Activated CD8-positive, alpha-beta T cell treated with anti-CD3 and anti-CD28 coated beads, Interleukin-2, amount 10 ng/mL, durations not matched to agents 7 days and 5 days (primary cell): Measurements from ENCODE around the gene MFSD11. TPM values are rescaled to one million over a fixed set of nuclear protein-coding genes. Genes with fewer than 3 reads are reported as not detected.
A peak's percentile ranks its signal among the peaks of the same experiment; 100 is the strongest.
"Not testable (repeated sequence)": the region's sequence is repeated elsewhere in the genome, so short reads cannot be mapped to it uniquely, and the experiment has no call there.

Experiments used
- ATAC-seq: fragments of 150-1000 bp; cut with Tn5 transposase; one replicate; pipeline ENCODE4 v1.10.0; 2021; ENCODE audit warnings: moderate library complexity
- CTCF ChIA-PET: fragments of 350-600 bp; sonication (Branson Sonifier 250); formaldehyde crosslinking; loops from one replicate; lab custom pipeline; 2021; ENCODE audit warnings: antibody characterized with exemption; lab: Charles Lee
- POLR2A ChIA-PET: fragments of 350-600 bp; sonication (Branson Sonifier 250); formaldehyde crosslinking; loops from one replicate; lab custom pipeline; 2021; ENCODE audit warnings: antibody characterized with exemption; lab: Charles Lee
- DNase-seq: peaks from one replicate; pipeline ENCODE4 v3.0.0-alpha.2; 2020
- H3K27ac Mint-ChIP-seq: one replicate; pipeline ENCODE4 v1.8.0; 2021; ENCODE audit warnings: mild to moderate bottlenecking, mixed read lengths
- H3K27me3 Mint-ChIP-seq: one replicate; pipeline ENCODE4 v1.8.0; 2021; ENCODE audit warnings: low read depth, mixed read lengths
- H3K36me3 Mint-ChIP-seq: one replicate; pipeline ENCODE4 v1.8.0; 2021; ENCODE audit warnings: low read depth, mixed read lengths
- H3K4me1 Mint-ChIP-seq: one replicate; pipeline ENCODE4 v1.8.0; 2021; ENCODE audit warnings: low read depth, mixed read lengths
- H3K4me3 Mint-ChIP-seq: one replicate; pipeline ENCODE4 v1.8.0; 2021; ENCODE audit warnings: mild to moderate bottlenecking, mixed read lengths
- H3K9me3 Mint-ChIP-seq: one replicate; pipeline ENCODE4 v1.8.0; 2022; ENCODE audit warnings: mixed read lengths; ENCODE audit not compliant: insufficient read depth
- total RNA-seq, 2 experiments: library from RNA; stranded (reverse); gene quantifications; one replicate each; pipeline ENCODE4 v1.2.3, GENCODE V29; 2021

The MFSD11 gene
- total RNA-seq, 2 experiments from 2014 or later, result 22.1 to 22.8 TPM

DNA sequence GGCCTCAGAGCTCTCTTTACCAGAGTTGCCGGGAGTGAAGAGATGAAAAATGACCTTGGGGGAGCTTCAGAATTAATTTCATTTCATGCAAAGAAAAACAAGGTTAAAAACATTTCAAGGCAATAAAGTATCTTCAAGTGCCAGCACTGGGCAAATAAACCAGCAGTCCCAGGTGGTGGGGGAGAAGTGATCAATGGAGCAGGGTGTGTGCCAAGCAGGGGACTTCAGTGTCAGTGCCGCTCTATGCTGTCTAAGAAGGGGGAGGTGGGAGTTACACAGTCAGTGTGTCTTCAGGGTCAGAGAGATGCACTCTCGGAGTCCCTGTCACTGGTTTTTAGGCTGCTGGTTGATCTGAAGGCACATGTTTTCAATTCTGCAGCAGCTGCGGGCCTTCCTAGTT is 73.0 kb downstream of the MFSD11 start:
- DNase-seq (no peak), ATAC-seq (no peak)
- ChIA-PET POLR2A (no interaction called here), CTCF (interaction anchor here (1.1 kb wide), 1 partner anchor 57 kb away, joined by 3 read pairs; no protein-coding TSS in a partner anchor)
- H3K4me3 Mint-ChIP-seq, result no peak overlapping the region
- H3K36me3 Mint-ChIP-seq, result no peaks in the 10 kb centered on the region
- no peaks in the 10 kb centered on the region for H3K27me3 Mint-ChIP-seq
- no peaks in the 10 kb centered on the region for H3K4me1 Mint-ChIP-seq
- H3K27ac Mint-ChIP-seq, result no peak overlapping the region
- no peaks in the 10 kb centered on the region for H3K9me3 Mint-ChIP-seq

DNA sequence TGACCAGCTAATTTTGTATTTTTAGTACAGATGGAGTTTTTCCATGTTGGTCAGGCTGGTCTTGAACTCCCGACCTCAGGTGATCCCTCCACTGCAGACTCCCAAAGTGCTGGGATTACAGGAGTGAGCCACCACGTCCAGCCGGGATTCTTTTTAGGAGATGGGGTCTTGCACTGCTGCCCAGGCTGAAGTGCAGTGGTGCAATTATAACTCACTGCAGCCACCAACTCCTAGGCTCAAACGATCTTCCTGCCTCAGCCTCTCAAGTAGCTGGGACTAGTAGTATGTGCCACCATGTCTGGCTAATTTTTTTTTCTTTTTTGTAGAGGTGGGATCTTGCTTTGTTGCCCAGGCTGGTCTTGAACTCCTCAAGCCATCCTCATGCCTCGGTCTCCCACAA is 73.9 kb downstream of the MFSD11 start:
- H3K36me3 Mint-ChIP-seq, result no peaks in the 10 kb centered on the region
- no peak overlapping the region for H3K4me3 Mint-ChIP-seq
- peaks cover 6% of the 10 kb centered on the region for H3K4me1 Mint-ChIP-seq
- ChIA-PET POLR2A (no interaction called here), CTCF (interaction anchor here (0.7 kb wide), 1 partner anchor 32 kb away, joined by 3 read pairs; no protein-coding TSS in a partner anchor)
- DNase-seq (no peak), ATAC-seq (no peak)
- H3K9me3 Mint-ChIP-seq, result no peaks in the 10 kb centered on the region
- H3K27me3 Mint-ChIP-seq, result no peaks in the 10 kb centered on the region
- no peak overlapping the region for H3K27ac Mint-ChIP-seq

DNA sequence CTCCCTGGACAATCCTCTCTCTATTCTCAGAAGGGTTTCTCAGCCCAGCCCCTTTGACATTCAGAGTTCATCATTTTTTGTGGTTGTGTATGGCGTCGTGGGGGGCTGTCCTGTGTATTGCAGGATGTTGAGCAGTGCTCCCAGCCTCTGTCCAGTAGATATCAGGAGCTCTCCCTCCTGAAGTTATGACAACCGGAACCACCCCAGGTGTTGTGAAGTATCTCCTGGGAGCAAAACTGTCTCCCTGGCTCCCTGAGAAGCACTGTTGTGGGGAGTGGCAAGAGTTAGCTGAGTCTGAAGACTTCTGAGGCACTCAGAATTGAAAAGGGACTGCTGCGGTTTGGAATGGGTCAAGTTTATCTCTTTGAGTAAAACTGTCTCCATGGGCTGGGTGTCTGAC is 74.3 kb downstream of the MFSD11 start:
- ATAC-seq (no peak), DNase-seq (no peak)
- H3K4me3 Mint-ChIP-seq, result no peak overlapping the region
- H3K27ac Mint-ChIP-seq, result no peak overlapping the region
- POLR2A ChIA-PET, result no interaction called here
- CTCF ChIA-PET, result interaction anchor here (0.7 kb wide), 1 partner anchor 32 kb away, joined by 3 read pairs; no protein-coding TSS in a partner anchor
- H3K27me3 Mint-ChIP-seq, result no peaks in the 10 kb centered on the region
- H3K36me3 Mint-ChIP-seq, result no peaks in the 10 kb centered on the region
- no peaks in the 10 kb centered on the region for H3K9me3 Mint-ChIP-seq
- peaks cover 7% of the 10 kb centered on the region for H3K4me1 Mint-ChIP-seq

DNA sequence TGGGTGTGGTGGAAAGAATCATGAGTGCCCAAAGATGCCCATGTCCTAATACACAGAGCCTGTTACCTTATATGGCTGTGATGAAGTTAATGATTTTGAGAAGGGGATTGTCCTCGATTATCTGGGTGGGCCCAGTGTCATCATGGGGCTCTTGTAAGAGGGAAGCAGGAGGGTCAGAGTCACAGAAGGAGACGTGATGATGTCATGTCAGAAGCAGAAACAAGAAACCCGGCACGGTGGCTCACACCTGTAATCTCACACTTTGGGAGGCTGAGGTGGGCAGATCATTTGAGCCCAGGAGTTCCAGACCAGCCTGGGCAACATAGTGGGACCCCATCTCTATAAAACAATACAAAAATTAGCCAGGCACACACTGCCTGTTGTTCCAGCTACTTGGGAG is 75.0 kb downstream of the MFSD11 start:
- ATAC-seq, result no peak
- ChIA-PET CTCF (interaction anchor here (1.0 kb wide), 1 partner anchor 85 kb away, joined by 3 read pairs; no protein-coding TSS in a partner anchor), POLR2A (no interaction called here)
- Mint-ChIP-seq H3K4me3 (no peak overlapping the region), H3K9me3 (no peaks in the 10 kb centered on the region), H3K36me3 (no peaks in the 10 kb centered on the region), H3K27me3 (no peaks in the 10 kb centered on the region), H3K27ac (no peak overlapping the region), H3K4me1 (peaks cover 7% of the 10 kb centered on the region)
- no peak for DNase-seq

DNA sequence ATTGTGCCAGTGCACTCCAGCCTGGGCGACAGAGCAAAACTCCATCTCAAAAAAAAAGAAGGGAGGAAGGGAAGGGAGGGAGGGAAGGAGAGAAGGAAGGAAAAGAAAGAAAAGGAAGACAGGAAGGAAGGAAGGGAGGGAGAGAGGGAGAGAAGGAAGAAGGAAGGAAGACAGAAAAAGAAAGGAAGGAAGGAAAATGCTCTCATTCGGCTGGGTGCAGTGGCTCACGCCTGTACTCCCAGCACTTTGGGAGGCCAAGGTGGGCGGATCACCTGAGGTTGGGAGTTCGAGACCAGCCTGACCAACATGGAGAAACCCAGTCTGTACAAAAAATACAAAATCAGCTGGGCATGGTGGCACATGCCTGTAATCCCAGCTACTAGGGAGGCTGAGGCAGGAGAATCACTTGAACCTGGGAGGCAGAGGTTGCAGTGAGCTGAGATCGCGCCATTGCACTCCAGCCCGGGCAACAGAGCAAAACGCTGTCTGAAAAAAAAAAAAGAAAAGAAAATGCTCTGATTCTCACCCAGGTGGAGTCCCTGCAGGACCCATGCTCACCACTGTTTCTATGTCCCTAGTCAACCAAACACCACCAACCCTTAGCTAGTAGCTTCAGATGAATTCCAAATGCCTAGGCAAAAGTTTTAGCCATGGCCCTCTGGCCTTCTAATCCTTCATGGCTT is 78.1 kb downstream of the MFSD11 start:
- H3K4me3 Mint-ChIP-seq, DNase-seq, H3K4me1 Mint-ChIP-seq, POLR2A ChIA-PET, H3K27ac Mint-ChIP-seq, H3K9me3 Mint-ChIP-seq, H3K36me3 Mint-ChIP-seq, H3K27me3 Mint-ChIP-seq: not testable (repeated sequence)
- ATAC-seq, result peak; percentile 59
- CTCF ChIA-PET, result interaction anchor here (1.0 to 2.5 kb wide), 5 partner anchors 74 to 254 kb away, joined by 3 to 12 read pairs (median 6); no protein-coding TSS in a partner anchor

DNA sequence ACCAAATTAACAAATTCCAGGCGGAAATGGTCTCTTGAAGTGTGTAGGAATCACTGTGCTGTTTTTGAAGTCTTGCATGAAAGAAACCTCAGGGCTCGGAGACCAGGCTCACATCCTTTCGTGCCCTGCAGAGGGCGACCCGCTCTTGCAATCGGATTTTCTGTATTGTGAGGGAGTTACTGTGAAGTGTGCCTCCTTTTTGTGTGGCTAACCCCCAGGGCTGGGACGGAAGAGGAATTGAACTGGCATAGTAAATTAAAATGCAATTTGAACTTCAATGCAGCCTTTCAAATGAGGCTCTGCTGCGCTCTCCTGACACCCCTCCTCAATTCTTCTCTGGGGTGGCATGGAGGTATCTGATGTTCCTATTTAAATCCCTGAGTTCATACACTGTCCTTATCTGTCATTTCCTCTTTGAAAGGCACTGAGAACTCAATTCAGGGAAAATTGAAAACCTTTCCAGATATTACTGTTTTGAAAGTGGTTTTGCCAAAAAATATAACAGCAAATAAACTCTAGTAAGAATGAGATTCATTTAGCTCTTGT is 78.7 kb downstream of the MFSD11 start:
- CTCF ChIA-PET, result interaction anchor here (0.6 to 2.5 kb wide), 6 partner anchors 12 to 253 kb away, joined by 3 to 12 read pairs (median 4); no protein-coding TSS in a partner anchor
- H3K9me3 Mint-ChIP-seq, result no peaks in the 10 kb centered on the region
- POLR2A ChIA-PET, result no interaction called here
- DNase-seq, result peak; percentile 79
- H3K27ac Mint-ChIP-seq, result no peak overlapping the region
- no peaks in the 10 kb centered on the region for H3K36me3 Mint-ChIP-seq
- H3K4me3 Mint-ChIP-seq, result no peak overlapping the region
- H3K27me3 Mint-ChIP-seq, result peaks cover 5% of the 10 kb centered on the region
- peak; percentile 93 for ATAC-seq
- peaks cover 7% of the 10 kb centered on the region for H3K4me1 Mint-ChIP-seq

DNA sequence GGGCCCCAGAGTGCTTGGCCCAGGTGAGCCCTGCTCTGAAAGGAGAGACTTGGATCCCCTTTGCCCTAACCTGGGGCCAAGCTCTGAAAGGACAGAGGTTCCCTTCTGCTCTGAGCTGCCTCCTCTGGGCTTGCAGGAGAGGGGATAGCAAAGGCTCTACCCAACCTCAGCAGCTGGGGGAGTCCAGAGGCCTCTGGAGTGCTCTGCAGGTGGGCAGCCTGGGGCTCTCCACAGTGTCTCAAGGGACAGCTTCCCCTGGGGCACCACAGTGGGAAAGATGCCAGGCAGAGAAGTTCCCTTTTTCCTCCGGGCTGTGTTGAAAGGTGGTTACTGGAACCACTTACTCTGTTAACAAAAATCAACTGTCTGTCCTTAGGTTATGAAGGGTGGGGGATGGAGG is 82.1 kb downstream of the MFSD11 start:
- DNase-seq (no peak), ATAC-seq (no peak)
- CTCF ChIA-PET, result no interaction called here
- H3K27me3 Mint-ChIP-seq, result peaks cover 5% of the 10 kb centered on the region
- POLR2A ChIA-PET, result no interaction called here
- H3K4me1 Mint-ChIP-seq, result peaks cover 7% of the 10 kb centered on the region
- no peak overlapping the region for H3K27ac Mint-ChIP-seq
- no peaks in the 10 kb centered on the region for H3K36me3 Mint-ChIP-seq
- no peak overlapping the region for H3K4me3 Mint-ChIP-seq
- H3K9me3 Mint-ChIP-seq, result no peaks in the 10 kb centered on the region

DNA sequence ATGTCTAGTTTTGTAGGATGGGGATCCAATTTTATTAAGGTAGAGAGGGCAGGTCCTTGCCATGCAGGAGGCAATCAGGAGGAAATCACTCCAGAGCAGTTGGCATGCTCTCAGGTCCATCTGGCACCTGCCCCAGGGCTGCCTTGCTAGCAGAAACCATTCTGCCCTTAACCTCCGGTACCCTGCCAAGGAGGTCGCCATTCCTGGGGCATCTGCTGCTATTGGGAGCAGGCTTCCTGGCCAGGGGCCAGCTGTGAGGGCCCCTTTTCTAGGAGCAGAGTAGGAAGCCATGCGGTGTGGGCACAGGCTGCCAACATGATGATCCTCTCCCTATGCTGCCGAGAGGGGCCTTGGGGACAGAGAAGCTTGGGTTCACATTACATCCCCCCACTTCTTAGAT is 82.6 kb downstream of the MFSD11 start:
- Mint-ChIP-seq H3K4me1 (peaks cover 7% of the 10 kb centered on the region), H3K4me3 (no peak overlapping the region), H3K27me3 (peaks cover 5% of the 10 kb centered on the region), H3K9me3 (no peaks in the 10 kb centered on the region), H3K36me3 (no peaks in the 10 kb centered on the region), H3K27ac (no peak overlapping the region)
- CTCF ChIA-PET, result no interaction called here
- DNase-seq (no peak), ATAC-seq (no peak)
- POLR2A ChIA-PET, result no interaction called here

DNA sequence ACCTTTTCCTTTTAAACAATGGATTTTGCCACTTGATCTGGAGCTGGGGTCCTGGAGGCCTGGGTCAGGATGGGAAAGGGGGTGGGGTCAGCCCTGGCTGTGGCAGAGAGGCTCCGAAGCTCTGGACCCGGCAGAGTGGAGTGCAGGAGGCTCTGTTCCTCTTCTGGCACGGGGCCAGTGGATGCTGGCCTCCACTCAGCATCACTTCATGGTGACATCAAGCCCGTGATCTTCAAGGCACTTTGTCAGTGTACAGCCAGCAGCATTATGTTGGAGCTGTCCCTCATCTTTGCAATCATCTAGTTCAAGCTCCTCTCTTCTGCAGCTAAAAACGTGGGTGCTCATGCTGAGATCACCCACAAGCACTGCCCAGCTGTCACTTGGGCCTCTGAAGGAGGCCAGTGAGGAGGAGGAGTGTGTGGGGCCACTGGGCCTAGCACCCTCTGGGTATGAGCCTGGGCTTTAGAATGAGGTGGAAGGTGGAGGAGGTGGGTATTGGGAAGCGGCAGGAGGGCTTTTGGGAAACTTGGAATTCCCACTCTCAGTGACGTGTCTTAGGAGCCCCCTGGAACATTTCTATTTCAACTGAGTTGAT is 84.4 kb downstream of the MFSD11 start:
- ATAC-seq, result no peak
- no peak overlapping the region for H3K27ac Mint-ChIP-seq
- H3K36me3 Mint-ChIP-seq, result no peaks in the 10 kb centered on the region
- POLR2A ChIA-PET, result interaction anchor here (1.1 kb wide), 1 partner anchor 85 kb away, joined by 5 read pairs; the partner anchor contains the start of gene MFSD11
- no peak for DNase-seq
- peaks cover 13% of the 10 kb centered on the region for H3K4me1 Mint-ChIP-seq
- CTCF ChIA-PET, result no interaction called here
- peaks cover 5% of the 10 kb centered on the region for H3K27me3 Mint-ChIP-seq
- no peaks in the 10 kb centered on the region for H3K9me3 Mint-ChIP-seq
- H3K4me3 Mint-ChIP-seq, result no peak overlapping the region

DNA sequence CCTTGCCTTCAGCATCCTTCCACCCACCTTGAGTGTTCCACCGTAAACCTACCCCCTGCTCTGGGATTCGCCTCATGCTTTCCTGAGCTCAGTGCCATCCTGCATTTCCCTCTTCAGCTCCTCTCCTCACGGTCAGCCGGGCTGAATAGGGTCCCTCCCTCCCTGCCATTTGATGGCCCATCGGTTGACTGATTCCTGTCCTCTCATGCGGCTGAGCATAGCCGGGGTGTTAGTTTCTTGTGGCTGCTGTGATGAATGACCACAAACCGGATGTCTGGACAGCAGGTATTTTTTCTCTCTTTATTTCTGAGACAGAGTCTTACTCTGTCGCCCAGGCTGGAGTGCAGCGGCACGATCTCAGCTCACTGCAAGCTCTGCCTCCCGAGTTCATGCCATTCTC is 86.2 kb downstream of the MFSD11 start:
- DNase-seq (no peak), ATAC-seq (no peak)
- Mint-ChIP-seq H3K27me3 (peaks cover 5% of the 10 kb centered on the region), H3K4me3 (no peak overlapping the region), H3K27ac (no peak overlapping the region), H3K36me3 (no peaks in the 10 kb centered on the region), H3K9me3 (no peaks in the 10 kb centered on the region), H3K4me1 (peaks cover 14% of the 10 kb centered on the region)
- ChIA-PET POLR2A (no interaction called here), CTCF (no interaction called here)

DNA sequence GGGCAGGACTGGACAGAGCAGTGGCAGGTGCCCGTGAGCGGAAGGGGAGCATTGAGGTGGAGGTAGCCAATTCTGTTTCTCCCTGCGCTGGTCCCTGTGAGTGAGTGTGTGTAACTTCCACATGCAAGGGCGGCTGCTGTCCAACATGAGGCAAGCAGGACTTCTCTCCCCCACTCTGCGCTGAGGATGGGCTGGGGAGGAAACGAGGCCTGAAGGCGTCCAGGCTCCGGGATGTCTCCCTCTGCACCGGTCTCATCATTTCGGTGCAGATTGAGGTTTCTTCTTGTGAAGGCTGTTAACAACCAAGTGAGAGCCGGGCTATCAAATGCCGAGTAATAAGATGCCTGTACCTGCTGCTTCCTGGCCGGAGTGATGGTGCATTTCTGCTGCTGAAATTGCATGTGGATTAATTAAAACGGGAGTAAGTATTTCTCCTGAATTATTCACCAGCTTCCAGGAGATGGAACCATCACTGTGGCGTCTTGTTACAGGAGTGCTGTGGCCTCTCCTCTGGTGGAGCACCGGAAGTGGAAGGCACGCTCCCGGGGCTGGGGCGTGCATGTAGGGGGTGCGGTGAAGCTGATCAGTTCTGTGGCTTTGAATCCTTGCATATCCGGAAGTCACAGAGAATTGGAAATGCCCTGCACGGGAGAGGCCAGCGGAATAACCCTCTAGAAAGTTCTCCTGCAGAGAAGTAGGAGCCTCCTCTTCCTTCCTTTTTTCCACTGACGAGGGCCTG is 88.6 kb downstream of the MFSD11 start:
- H3K27me3 Mint-ChIP-seq, result peaks cover 4% of the 10 kb centered on the region
- ChIA-PET POLR2A (no interaction called here), CTCF (no interaction called here)
- DNase-seq, result no peak
- no peaks in the 10 kb centered on the region for H3K9me3 Mint-ChIP-seq
- ATAC-seq, result peak; percentile 58
- H3K27ac Mint-ChIP-seq, result no peak overlapping the region
- no peaks in the 10 kb centered on the region for H3K36me3 Mint-ChIP-seq
- no peak overlapping the region for H3K4me3 Mint-ChIP-seq
- peaks cover 20% of the 10 kb centered on the region for H3K4me1 Mint-ChIP-seq
